HG03064 (cell line): ENCODE measurements around the gene ZBTB40.

Experiments used
- ATAC-seq: cut with Tn5 transposase; IDR thresholded peaks from one replicate; pipeline ENCODE4 v1.9.1; 2021; ENCODE audit warnings: low read depth; ENCODE audit not compliant: unreplicated experiment

ZBTB40 gene

GRCh38 chr1:22551591-22551990, 99.9 kb downstream of the ZBTB40 start:
- ATAC-seq: no peak

GRCh38 chr1:22552021-22552420, 100.4 kb downstream of the ZBTB40 start:
- no peak for ATAC-seq

DNA sequence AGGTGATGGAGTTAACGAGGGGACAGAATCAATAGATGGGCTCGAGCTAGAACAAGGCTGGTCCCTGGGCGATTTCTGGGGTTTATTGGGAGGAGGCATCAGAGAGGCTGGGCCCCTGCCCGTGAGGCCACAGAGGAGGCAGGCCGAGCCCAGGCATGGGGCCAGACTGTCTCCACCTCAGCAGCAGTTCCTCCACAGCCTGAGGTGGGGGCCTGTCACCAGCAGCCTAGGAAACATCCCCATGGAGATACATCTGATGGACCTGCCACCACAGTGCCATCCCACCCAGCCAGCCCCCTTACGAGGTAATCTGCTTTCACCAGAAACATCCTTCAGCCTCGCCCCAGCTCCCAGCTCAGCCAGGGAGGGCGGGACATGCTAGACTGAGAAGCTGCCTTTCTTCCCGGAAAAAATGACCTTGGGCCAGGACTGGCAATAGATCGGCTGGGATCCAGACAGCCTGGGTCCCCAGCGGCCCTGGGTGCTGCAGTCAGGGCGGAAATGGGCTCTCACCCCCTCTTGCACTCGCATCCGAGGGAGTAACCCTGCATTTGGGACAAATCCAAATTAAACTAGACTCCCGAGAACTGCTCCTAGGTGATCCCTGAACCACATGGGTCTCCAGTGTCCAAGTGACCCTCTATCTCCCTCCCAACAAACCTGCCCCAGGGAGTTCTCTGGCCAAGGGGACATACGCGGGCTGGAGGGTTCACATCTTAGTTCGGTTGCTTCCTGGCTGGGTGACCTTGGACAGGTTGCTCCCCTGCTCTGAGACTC, 101.6 kb downstream of the ZBTB40 start:
- no peak for ATAC-seq

- ATAC-seq: no peak
Observed at GRCh38 chr1:22553991-22554522, 102.4 kb downstream of the ZBTB40 start.

DNA sequence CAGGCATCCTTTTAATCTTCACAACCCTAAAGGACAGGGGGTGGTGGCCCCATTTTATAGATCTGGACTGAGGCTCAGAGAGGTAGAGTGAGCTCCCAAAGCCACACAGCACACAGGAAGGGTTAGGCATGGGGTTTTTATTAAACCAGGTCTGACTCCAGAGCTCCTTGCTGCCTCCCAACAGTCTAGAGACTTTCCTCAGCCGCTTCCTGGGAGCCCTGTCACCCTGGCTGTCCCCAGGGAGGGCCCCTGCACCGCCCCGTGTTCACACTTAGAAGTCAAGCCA, 103.7 kb downstream of the ZBTB40 start:
- ATAC-seq: no peak

GRCh38 chr1:22556391-22557104, 104.9 kb downstream of the ZBTB40 start:
- no peak for ATAC-seq

DNA sequence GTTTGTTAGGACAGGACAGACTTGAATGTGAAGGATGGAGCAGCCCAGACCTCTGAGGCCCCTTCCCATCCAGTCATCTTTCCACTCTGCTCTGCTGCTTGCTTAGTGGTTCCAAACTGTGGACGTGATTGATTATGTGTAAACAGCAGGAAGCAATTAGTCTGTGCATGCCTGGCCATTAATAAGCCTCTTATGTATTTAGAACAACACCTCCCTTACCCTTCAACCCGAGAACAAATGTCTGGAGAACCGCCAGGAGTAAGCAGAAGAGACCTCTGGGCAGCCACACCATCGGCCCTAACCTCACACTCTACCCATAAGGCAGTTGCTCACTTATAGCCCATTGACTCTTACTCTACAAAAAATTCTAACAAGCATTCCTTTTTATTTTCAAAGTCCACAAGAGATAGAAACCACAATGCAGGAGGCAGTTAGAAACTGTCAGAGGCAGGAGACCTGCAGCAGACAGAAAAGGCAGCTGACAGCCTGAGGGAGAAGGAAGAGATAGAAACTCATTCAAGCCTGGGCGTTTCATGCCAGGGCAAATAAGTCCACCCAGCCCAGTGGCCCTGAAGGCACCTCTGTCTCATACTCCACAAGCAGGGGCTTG, 105.8 kb downstream of the ZBTB40 start:
- no peak for ATAC-seq

DNA sequence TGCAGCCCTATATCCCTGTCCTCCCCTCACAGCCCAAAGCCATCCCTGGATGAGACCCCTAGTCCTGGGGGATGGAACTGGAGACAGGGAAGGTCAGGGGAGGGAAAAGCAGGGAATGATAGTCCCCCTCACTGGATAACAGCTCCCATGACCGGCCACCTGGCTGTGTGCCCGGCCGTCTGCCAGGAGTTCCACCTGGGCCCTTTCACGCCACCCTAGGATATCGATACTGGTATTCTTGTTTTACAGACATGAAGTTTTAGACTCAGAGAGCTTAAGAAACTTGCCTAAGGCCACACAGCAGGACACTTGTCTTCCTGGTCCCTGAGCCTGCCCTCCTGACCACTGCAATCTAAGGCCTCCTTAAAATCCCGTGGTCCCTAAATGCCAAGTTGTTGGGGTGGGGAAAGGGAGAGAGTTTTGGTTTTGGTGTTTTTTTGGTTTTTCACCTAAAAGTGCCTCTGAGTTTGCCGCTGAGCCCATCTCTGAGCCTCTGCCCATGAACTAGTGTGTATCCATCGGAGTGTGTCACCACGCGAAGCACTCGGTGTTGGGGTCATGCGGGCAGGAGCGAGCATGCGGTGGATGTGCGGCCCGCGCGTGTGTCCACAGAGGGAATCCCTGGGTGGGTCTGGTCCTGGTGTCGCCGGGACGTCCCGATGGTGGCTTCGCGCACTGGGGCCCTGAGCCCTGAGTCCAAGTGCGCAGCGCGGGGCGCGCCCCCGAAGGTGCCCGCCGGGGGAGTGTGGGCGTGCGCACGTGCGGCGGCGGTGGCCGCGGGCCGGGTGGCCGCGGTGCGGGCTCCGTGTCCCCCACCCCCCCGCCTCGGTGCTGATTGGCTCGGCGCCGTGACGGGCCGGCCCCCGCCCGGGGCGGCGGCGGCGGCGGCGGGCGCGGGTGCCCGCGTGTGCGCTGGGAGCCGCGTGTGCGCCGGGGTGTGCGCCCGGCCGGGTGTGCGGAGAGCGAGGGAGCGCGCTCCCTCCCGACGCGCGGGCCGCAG, 111.2 kb downstream of the ZBTB40 start, which contains the start of gene EPHA8:
Gene EPHA8, plus strand, starts transcription at position 906 of the 1,000 bp plus-strand sequence. CDS start 147 bp downstream, outside the sequence.
- ATAC-seq: no peak

DNA sequence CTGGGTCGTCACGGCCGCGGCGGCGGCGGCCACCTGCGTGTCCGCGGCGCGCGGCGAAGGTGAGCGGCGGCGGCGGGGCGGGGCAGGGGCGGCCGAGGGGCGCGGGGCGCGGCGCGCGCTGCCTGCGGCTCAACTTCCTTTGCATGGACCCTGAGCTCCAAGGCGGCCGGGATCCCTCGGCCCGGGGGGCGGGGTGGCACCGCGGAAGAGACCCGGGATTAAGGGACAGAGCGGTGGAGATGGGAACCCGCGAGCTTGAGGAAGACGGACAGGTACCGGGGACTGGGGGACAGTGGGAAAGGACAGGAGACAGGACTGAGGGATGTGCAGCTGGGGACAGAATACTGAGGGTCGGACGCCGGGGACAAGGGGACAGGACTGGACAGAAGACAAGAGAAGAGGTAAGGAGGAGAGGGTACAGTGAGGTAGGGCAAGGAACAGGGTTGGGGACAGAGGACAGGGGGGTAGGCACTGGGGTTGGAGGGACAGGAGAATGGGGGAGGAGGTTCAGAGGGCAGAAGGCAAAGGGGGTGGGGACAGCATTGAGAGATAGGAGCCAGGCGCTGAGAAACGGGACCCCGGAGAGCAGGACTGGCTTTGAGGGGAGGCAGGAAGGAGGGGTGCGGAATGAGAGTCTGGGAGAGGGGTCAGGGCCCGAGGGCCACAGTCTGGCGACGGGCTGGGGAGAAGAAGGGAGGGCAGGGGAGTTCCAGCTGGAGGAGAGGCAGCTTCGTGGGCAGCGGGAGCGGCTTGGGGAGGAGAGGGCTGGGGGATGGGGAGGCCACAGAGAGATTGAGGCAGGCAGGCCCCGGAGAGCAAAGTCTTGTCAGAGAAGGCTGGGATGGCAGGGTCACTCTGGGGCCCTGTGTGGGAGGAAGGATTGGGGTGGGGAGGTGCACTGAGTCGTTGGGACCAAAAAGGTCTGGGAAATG, 112.3 kb downstream of the ZBTB40 start:
- ATAC-seq: no peak

- no peak for ATAC-seq
Observed at GRCh38 chr1:22566161-22566560, 114.5 kb downstream of the ZBTB40 start.

DNA sequence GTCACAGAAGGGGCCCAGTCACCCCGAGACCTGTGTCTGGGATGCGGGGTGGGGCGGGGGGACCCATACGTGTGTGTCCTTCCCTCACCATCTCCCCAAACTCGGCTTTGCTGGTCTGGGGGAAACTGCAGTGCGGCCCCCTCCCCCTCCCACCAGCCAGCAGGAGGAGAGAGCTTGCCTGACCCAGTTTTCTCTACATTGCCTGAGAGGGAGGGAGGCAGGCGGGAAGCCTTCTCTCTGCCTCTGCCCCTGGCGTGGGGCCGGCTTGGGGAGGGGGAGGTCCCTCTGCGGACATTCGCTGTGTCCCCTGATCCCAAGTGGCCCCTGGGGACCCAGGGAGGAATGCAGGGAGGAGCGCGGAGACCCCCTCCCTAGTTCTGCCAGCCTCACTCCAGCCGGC, 115.5 kb downstream of the ZBTB40 start:
- no peak for ATAC-seq

GRCh38 chr1:22567994-22568393, 116.3 kb downstream of the ZBTB40 start:
- no peak for ATAC-seq

DNA sequence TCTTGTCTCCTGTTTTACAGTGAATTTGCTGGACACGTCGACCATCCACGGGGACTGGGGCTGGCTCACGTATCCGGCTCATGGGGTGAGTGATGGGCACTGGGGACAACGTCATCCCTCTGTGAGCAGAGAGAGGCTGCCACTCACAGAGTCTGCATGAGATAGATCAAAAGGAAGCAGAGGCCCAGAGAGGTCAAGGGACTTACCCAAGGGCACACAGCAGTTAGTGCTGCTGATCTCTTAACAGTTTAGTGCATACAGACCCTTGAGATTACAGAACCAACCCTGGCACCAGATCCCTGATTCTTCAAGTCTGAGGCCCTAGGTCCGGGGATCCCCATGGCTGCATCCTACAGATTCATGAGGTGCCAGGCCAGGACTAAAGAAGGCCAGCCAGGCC, 117.6 kb downstream of the ZBTB40 start:
- no peak for ATAC-seq

DNA sequence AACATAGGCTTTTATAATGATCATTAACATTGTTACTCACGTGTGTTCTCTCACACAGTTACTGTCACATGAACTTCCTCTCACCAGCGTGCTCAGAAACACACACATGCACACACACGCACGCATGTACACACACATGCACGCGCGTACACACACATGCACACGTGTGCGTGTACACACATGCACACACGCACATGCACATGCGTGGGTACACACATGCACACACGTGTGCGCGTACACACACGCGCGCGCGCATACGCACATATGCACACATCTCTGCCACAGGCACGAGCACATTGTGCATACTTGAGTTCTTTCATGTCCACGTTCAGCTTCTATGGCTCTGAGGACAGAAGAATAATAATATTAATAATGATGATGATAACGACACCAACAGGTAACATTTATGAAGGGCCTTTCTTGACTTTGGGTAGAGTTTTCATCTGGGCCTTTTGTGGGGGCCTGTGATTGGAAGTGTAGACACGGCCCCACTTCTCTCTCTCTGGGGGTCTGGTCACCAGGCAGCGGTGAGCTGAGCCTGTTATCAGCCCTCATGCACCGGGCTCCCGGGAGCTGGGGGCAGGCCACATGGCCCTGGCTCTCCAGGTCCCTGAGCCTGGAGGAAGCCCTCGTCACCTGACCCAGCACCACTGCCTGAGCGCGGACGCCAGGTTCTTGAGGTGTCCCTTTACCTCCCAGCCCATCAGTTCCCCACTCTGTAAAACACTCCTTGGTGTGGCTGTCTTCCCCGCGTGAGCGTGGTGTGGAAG, 118.7 kb downstream of the ZBTB40 start:
- ATAC-seq: no peak

- no peak for ATAC-seq
Observed at GRCh38 chr1:22572818-22573217, 121.2 kb downstream of the ZBTB40 start.

GRCh38 chr1:22573237-22573636, 121.6 kb downstream of the ZBTB40 start:
- ATAC-seq: no peak

- no peak for ATAC-seq
Observed at GRCh38 chr1:22575532-22576149, 124.0 kb downstream of the ZBTB40 start.

DNA sequence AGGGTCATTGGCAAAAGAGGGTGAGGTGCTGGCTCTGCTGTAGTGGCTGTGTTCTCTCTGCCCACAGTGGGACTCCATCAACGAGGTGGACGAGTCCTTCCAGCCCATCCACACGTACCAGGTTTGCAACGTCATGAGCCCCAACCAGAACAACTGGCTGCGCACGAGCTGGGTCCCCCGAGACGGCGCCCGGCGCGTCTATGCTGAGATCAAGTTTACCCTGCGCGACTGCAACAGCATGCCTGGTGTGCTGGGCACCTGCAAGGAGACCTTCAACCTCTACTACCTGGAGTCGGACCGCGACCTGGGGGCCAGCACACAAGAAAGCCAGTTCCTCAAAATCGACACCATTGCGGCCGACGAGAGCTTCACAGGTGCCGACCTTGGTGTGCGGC, 124.5 kb downstream of the ZBTB40 start:
- no peak for ATAC-seq
